NCI-H1436 (cell line): Measurements from ENCODE around the gene IL17RA.

Experiments
- DNase-seq: peaks from one replicate; lab custom pipeline; 2025; lab: John Stamatoyannopoulos, UW

The IL17RA gene

DNA sequence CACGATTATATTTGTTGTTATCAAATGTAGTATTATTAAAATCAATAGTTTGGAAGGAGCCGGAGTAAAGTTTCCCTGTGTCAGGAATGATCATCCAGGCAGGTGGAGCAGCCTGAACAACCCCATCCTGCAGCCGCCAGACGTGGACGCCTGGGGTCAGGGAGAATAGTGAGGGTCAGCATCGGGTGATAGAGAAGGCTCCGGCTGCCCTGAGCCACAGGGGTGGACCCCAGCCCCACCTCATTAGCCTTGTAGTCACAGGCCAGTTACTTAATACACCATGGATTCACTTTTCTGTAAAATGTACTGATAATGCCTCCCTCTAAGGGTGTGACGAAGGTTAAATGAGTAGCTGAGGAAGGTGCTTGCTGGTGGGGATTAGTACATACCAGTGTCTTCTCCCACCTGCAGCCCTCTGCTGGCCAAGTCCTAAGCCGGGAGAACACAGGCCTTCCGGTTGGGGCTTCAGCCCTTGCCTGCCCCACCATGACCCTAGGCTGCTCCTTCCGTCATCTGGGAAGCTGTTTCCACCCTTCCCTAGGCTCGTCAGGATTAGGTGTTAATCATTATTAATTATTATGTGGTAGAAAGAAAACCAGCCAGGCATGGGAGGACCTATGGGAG lies 21.5 kb downstream of the IL17RA start:
- no peak for DNase-seq

DNA sequence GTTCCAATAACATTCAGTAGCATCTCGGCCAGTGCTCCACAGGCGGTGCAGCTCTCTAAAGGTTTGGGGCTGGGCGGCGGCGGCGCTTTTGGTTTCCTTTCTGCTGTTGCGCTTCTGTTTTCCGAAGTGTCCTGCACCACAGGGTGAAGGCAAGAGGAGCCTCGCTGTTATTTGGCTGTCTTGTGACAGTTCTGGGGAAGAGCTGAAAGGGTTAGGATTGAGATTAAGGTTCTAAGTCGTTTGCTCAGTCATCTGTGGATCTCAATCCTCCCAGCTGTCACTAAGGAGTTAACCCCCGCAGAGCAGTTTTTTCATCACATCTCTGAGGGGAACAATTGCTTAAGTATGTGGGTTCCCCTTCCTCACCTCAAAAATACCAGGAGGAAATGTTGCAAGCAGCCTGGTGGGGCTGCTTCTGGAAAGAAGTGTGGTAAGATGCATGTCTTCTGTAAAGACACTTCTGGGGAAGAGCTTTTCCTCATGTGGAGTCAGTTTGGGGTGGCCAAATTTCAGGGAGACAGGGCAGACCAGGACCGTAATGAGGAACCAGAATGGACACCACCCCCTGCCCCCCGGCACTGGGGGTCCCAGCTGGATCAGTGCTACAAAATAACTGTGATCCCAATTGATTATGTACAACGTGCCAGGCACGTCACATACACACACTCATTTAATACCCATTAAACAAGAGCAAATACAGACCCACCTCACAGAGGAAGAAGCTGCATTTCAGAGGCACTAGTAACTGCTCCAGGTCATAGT lies 22.2 kb downstream of the IL17RA start:
- no peak for DNase-seq

DNA sequence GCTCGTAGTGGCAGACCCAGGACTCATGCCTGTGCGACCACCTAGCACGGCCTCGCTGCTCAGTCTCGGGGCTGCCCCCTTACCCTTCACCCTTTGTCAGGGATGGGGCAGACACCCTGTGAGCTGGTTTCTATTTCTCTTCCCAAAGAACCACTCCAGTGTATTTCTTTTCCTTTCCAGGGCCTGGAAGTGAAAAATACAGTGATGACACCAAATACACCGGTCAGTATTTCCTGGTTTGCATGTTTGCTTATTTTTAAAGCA lies 22.7 kb downstream of the IL17RA start:
- DNase-seq, result no peak

DNA sequence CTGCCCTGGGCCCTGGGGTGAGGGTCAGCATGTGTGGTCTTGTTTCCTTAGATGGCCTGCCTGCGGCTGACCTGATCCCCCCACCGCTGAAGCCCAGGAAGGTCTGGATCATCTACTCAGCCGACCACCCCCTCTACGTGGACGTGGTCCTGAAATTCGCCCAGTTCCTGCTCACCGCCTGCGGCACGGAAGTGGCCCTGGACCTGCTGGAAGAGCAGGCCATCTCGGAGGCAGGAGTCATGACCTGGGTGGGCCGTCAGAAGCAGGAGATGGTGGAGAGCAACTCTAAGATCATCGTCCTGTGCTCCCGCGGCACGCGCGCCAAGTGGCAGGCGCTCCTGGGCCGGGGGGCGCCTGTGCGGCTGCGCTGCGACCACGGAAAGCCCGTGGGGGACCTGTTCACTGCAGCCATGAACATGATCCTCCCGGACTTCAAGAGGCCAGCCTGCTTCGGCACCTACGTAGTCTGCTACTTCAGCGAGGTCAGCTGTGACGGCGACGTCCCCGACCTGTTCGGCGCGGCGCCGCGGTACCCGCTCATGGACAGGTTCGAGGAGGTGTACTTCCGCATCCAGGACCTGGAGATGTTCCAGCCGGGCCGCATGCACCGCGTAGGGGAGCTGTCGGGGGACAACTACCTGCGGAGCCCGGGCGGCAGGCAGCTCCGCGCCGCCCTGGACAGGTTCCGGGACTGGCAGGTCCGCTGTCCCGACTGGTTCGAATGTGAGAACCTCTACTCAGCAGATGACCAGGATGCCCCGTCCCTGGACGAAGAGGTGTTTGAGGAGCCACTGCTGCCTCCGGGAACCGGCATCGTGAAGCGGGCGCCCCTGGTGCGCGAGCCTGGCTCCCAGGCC lies 23.7 kb downstream of the IL17RA start:
- no peak for DNase-seq

DNA sequence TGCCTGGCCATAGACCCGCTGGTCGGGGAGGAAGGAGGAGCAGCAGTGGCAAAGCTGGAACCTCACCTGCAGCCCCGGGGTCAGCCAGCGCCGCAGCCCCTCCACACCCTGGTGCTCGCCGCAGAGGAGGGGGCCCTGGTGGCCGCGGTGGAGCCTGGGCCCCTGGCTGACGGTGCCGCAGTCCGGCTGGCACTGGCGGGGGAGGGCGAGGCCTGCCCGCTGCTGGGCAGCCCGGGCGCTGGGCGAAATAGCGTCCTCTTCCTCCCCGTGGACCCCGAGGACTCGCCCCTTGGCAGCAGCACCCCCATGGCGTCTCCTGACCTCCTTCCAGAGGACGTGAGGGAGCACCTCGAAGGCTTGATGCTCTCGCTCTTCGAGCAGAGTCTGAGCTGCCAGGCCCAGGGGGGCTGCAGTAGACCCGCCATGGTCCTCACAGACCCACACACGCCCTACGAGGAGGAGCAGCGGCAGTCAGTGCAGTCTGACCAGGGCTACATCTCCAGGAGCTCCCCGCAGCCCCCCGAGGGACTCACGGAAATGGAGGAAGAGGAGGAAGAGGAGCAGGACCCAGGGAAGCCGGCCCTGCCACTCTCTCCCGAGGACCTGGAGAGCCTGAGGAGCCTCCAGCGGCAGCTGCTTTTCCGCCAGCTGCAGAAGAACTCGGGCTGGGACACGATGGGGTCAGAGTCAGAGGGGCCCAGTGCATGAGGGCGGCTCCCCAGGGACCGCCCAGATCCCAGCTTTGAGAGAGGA lies 24.5 kb downstream of the IL17RA start:
- no peak for DNase-seq

DNA sequence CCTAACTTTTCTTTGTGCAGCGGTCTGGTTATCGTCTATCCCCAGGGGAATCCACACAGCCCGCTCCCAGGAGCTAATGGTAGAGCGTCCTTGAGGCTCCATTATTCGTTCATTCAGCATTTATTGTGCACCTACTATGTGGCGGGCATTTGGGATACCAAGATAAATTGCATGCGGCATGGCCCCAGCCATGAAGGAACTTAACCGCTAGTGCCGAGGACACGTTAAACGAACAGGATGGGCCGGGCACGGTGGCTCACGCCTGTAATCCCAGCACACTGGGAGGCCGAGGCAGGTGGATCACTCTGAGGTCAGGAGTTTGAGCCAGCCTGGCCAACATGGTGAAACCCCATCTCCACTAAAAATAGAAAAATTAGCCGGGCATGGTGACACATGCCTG lies 25.2 kb downstream of the IL17RA start:
- no peak for DNase-seq

DNA sequence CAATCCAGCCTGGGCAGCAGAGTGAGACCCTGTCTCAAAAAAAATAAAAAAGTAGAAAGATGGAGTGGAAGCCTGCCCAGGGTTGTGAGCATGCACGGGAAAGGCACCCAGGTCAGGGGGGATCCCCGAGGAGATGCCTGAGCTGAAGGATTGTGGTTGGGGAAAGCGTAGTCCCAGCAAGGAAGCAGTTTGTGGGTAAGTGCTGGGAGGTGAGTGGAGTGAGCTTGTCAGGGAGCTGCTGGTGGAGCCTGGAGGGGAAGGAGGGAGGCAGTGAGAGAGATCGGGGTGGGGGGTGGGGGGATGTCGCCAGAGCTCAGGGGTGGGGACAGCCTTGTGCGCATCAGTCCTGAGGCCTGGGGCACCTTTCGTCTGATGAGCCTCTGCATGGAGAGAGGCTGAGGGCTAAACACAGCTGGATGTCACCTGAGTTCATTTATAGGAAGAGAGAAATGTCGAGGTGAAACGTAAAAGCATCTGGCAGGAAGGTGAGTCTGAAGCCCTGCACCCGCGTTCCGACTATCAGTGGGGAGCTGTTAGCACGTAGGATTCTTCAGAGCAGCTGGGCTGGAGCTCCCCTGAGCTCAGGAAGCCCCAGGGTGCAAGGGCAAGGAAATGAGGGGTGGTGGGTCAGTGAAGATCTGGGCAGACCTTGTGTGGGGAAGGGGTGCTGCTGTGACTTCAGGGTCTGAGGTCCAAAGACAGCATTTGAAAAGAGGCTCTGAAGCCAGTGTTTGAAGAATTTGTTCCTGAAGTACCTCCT lies 26.2 kb downstream of the IL17RA start:
- no peak for DNase-seq

DNA sequence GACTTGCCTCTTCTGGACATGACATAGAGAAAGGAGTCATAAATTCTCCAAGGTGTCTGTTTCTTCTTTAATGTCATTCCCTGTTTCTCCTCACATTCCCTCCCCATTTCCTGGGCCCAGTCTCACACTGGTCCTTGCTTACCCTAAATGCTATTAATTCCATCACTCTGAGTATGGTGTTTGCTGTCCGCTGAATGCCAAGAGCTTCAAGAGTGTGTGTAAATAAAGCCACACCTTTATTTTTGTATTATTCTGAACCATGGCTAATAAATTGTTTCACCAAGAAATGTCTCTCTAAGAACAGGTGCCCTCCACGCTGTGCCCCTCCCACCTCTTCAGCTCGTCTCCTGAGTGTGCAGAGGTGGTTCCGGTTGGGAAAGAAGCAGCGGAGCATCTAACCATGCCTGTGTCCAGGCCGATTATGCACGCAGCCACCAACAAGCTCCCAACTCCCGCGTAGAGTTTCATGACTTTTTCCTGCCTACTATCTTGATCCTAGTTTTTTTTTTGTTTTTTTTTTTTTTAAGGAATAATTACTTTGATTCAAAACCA lies 27.8 kb downstream of the IL17RA start:
- no peak for DNase-seq

DNA sequence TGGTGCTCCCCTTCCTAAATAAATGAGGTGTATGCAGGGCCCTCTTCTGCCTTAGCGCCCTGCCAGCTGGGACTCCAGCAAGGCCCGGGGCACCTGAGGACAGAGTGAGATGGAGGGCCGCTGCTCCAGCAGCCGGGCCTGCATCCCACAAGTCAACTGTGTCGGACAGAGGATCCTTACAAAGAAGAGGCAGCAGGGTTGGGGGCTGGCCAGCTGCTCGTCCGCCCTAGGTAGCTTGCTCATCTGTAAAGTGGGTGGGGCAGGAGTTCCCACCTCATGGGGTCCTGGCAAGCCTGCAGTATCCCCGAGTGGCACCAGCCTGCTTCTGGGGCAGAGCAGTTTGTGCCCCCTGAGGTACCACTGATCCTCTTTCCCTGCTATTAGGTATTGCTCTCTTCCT lies 28.8 kb downstream of the IL17RA start:
- DNase-seq, result no peak

DNA sequence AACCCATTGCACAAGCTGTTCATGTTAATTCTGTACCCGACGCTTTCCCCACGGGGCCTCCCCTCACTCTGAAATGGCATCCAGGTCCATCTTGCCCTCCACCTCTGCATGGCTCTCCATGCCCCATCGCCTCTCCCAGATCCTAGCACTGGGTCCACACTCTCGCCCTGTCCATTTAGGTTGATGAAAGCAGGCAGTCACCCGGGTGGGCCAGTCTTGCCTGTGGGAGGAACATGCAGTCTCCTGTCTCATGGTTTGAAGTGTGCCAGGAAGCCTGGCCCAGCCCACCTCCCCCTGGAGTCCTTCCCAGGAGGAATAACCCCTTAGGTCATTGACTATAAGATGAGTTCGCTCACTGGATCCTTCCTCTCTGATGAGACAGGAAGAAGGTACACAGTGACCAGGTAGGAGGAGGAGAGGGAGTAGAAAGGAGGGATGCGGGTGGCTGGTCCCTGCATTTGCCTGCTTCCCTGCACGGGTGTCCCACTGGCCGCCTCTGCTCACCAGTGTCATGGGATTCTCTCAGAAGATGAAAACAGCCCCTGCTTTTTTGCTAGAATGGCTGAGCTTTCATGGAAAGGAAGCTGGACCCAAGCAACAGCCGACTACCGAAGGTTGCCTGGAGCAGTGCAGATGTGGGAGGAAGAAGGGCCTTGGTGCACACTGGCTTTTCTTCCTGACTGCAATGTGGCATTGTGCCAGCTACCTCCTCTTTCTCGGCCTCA lies 29.5 kb downstream of the IL17RA start:
- no peak for DNase-seq

DNA sequence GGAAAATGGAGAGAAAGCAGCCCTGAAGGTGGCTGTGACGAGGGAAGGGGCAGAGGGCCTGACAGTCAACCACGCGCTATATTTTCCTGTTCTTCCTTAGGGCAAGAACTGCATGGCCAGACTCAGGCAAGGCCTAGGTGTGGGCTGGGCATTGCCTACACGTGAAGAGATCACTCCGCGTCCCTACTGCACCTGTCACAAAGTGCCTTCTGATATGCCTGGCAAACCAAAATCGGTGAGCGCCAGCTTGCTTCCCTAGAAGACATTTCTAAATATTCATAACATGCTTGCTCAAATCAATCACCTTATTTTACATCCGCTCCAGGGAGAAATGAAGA lies 30.1 kb downstream of the IL17RA start:
- no peak for DNase-seq

DNA sequence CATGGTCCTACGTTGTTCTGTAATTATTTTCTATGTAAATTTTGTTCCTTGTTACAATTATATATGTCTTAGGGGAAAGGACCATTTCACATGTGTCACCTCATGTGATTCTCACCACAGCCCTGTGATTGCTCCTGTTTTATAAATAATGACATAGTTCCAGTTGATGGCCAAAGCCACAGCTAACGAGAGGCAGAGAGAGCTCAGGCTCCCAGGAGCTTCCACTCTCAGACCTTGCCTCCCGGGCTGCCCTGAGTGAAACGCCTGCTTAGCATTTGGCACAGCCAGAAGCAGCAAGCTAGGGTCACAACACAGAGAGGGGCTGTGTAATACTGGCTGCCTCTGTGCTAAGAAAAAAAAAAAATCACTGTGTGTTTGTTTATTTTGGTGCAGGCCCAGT lies 30.4 kb downstream of the IL17RA start:
- DNase-seq, result no peak

DNA sequence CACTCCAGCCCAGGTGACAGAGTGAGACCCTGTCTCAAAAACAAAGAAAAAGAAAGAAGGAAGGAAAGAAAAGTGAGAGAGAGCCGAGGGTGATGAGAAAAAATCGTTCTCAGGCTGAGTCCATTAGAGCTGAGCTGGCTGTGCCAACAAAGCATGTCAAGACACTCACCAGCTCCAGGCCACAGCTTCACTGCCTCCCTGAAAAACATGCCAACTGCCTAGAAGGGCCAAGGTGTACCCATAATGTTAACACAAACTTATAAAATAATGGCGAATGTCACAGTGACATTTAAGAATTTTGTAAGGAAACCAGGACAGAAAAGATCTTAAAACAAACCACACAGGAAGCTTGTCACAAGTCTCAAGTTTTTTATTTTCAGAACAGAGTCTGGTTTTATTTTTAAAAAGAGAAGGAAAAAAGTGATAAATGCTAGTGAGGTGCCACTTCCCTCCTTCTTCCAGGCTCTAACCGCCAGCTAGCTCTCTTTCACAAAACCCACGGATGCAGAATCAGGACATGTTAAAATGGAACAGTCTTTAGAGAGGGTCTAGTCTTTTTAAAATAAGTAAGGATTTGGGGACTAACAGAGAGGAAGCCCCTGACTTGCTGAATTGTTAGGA lies 31.3 kb downstream of the IL17RA start:
- no peak for DNase-seq

DNA sequence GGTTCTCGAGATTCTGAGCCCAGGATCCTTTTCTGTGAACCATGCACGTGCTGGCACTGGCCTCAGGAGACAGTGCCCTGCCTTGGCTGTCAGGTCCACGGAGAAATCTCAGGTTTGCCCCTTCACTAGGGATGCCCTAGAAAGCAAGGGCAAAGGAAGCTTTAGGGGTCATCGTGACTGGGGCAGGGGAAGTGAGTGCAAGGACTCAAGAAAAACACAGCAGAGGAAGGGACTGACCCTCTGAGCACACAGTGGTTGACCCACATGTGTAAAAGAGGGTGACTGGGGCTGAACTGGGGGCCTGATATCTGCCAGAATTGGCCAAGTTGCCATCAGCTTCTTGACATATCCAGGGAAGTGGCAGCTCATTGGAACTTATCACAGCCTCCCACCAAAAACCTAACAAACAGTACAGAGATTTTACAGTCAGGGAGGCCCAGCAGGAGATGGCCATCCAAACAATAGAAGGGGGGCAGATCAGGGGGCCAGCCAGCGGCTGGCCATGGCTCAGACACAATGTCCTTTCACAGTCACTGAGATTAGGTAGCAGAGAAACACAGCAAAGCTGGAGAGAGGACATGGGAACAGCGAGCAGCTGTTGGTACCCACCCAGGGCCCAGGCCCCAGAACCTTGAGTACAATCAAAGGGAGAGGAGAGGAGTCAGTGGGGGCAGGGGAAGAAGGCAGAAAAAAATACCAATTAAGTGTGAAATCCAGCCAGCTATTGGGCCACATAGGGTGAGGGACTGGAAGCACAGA lies 32.0 kb downstream of the IL17RA start:
- no peak for DNase-seq

DNA sequence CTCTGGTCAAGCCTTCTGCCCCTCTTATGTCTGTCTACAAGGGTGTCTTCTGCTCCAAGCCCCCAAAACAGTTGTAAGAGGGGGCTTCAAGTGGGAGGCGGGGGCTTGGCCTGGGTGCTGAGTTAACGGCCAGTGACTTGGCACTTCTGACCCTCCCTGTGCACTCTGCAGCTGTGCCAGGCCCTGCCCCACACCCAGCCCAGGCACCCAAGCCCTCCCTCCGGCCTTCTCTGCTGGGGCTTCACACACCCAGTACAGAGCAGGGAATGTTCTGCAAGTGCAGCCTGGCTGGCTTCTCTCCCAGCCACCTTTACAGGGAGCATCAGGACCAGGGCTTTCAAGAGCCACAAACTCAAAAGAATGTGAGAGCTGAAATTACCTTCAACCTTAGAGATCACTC lies 32.6 kb downstream of the IL17RA start:
- DNase-seq, result no peak

DNA sequence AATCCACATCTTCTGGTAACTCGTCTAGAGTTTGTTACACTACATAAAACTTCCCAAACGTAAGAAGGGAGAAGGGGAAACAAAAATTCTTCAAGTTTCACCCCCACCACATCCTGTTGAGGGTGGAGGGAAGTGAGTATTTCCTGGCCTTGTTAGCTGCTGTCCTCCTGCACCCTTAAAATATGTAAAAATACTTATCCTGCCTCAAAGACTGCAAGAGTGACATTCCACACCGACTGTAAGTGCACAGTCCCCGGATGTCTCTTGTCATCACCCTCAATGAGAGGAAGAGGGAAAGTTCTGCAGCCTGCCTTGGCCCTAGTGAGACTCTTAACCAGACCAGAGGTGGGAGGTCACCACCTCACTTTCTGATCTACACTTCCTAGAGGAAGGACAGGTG lies 33.1 kb downstream of the IL17RA start:
- DNase-seq, result no peak

DNA sequence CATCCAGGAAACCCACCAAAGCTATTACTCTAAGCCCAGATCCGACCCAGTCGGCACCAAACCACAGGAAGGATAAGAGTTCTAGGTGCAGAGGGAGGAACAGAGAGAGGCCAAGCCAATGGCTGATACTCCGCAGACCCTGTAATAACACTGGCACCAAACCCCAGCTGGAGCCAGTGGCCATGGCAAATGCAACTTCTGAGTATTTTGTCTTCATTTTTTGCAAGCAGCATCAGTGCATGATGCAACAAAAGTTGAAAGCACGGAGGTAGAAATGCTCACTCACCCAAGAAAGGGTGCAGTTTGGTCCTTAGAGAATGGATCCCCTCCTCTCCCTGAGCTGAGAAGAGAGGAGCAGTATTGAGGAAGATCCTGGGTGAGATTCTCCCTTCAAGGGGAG lies 33.5 kb downstream of the IL17RA start:
- no peak for DNase-seq

DNA sequence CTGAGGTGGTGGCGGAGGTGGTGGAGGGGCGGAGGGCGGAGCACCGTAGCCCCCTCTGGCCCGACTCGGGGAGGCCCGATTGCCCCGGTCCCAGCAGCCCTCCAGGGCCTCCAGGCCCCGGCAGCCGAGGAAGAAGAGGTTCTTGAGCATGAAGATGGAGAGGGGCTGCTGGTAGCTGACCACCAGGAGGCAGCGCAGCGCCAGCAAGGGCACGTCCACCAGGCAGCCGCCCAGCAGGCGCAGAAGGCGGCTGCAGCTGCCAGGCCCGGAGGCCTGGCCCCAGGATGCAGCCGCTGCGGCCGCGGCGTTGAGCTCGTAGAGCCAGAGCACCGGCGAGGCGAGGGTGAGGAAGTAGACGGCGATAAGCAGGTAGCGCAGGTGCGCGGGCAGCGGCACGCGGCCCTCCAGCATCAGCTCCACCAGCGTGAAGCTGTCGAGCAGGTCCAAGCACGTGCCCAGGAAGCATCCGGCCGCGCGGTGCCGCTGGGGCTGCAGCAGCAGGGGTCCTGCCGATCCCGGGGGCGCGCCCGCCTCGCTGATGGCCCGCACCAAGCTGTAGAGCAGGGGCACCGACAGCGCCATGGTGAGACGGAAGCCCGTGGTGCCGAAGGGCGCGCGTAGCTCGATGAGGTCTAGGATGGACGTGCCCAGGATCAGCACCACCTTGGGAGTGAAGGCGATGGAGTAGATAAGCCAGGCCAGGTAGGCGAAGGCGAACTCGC lies 34.8 kb downstream of the IL17RA start:
- no peak for DNase-seq

DNA sequence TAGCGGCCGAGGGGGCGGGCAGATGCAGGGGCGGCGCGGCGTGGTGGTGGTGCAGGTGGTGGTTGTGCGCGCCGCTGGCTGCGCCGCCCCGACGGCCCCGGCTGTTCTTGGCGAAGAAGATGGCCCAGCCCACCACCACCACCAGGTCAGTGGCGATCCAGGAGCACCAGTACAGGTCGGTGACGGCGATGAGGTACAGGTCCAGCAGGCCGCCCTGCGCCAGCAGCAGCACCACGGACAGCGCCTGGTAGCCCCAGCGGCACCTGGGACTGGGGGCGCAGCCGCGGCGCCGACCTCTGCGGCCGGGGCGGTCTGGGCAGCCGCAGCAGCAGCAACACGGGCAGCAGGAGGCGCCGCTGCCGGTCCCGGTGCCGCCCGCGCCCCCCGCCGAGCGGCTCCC lies 35.5 kb downstream of the IL17RA start:
- DNase-seq, result no peak
